Activated naive CD4-positive, alpha-beta T cell treated with Interleukin-2 at 50 U/mL for 16 hours (primary cell): ENCODE results near the gene MIEF1.
A peak's percentile ranks its signal among the peaks of the same experiment; 100 is the strongest.

Experiments
- DNase-seq: peaks from one replicate; pipeline ENCODE4 v3.0.0-alpha.2; 2020

Gene MIEF1

GRCh38 chr22:39502109-39502788 lies at the start of gene MIEF1:
Gene MIEF1 (plus strand): TSS chr22:39502290. CDS start chr22:39511295, 9,005 bp downstream.
- DNase-seq: peak; percentile 92

- DNase-seq: no peak
Observed at GRCh38 chr22:39452740-39453040, 49.4 kb upstream of the MIEF1 start.

- no peak for DNase-seq
Observed at GRCh38 chr22:39453765-39454378, 48.2 kb upstream of the MIEF1 start.

GRCh38 chr22:39454385-39454871 lies 47.7 kb upstream of the MIEF1 start:
- no peak for DNase-seq

- DNase-seq: no peak
Observed at GRCh38 chr22:39456522-39457197, 45.4 kb upstream of the MIEF1 start, which contains the start of gene MGAT3. Gene MGAT3 (plus strand): TSS chr22:39457012. CDS start chr22:39487348, 30,336 bp downstream.

GRCh38 chr22:39457198-39457555 lies 44.9 kb upstream of the MIEF1 start:
- DNase-seq: no peak

GRCh38 chr22:39457556-39458443 lies 44.3 kb upstream of the MIEF1 start:
- DNase-seq: no peak

- DNase-seq: no peak
Observed at GRCh38 chr22:39458444-39459083, 43.5 kb upstream of the MIEF1 start.

GRCh38 chr22:39459681-39460080 lies 42.4 kb upstream of the MIEF1 start:
- no peak for DNase-seq

GRCh38 chr22:39462443-39463221 lies 39.5 kb upstream of the MIEF1 start:
- no peak for DNase-seq

- no peak for DNase-seq
Observed at GRCh38 chr22:39463277-39463676, 38.8 kb upstream of the MIEF1 start.

GRCh38 chr22:39463931-39464390 lies 38.1 kb upstream of the MIEF1 start:
- no peak for DNase-seq

GRCh38 chr22:39466228-39467006 lies 35.7 kb upstream of the MIEF1 start:
- no peak for DNase-seq

GRCh38 chr22:39467390-39467895 lies 34.6 kb upstream of the MIEF1 start:
- DNase-seq: no peak

- DNase-seq: no peak
Observed at GRCh38 chr22:39468487-39469325, 33.4 kb upstream of the MIEF1 start.

- DNase-seq: no peak
Observed at GRCh38 chr22:39469326-39469680, 32.8 kb upstream of the MIEF1 start.

GRCh38 chr22:39469681-39470450 lies 32.2 kb upstream of the MIEF1 start:
- DNase-seq: no peak

- DNase-seq: no peak
Observed at GRCh38 chr22:39470451-39471291, 31.4 kb upstream of the MIEF1 start.
